Heart left ventricle (tissue), 16 donors: ENCODE data around the gene SIAH2. TPM values are rescaled to one million over a fixed set of nuclear protein-coding genes. Genes with fewer than 3 reads are reported as not detected.
A peak's percentile ranks its signal among the peaks of the same experiment; 100 is the strongest.

ENCODE experiments used
- ATAC-seq, 4 donors: fragments of 200-7000 bp; cut with Tn5 transposase; one replicate each; pipeline ENCODE4 v1.9.1; 2020 to 2022; ENCODE audit warnings: moderate library complexity in 4 of 4, mild to moderate bottlenecking in 3 of 4, moderate number of reproducible peaks in 1 of 4
- DNase-seq, 5 donors: peaks; one replicate each; pipeline ENCODE4 v3.0.0-alpha.2; 2020
- H3K27ac ChIP-seq, 12 donors: fragments of 200-600 bp; sonication (generic) in 4 of 12; one replicate each; pipeline versions ENCODE4 v1.5.0 to v1.8.0; 2016 to 2022; ENCODE audit warnings: mild to moderate bottlenecking in 2 of 12
- H3K27me3 ChIP-seq, 9 donors: fragments of 200-600 bp; sonication (generic) in 2 of 9; one replicate each; pipeline versions ENCODE4 v1.5.1 to v1.8.0; 2016 to 2022; ENCODE audit warnings: mild to moderate bottlenecking in 3 of 9
- H3K36me3 ChIP-seq, 9 donors: fragments of 200-600 bp; sonication (generic) in 2 of 9; one replicate each; pipeline versions ENCODE4 v1.5.0 to v1.8.0; 2018 to 2022; ENCODE audit warnings: mild to moderate bottlenecking in 2 of 9
- H3K4me1 ChIP-seq, 12 donors: fragments of 200-600 bp; sonication (generic) in 4 of 12; one replicate each; pipeline versions ENCODE4 v1.5.0 to v1.8.0; 2016 to 2022; ENCODE audit warnings: mild to moderate bottlenecking in 3 of 12
- H3K4me3 ChIP-seq, 12 donors: fragments of 200-600 bp; sonication (generic) in 4 of 12; one replicate each; pipeline versions ENCODE4 v1.5.0 to v1.8.0; 2017 to 2022; ENCODE audit warnings: mild to moderate bottlenecking in 9 of 12, moderate library complexity in 4 of 12
- H3K9me3 ChIP-seq, 12 donors: fragments of 200-600 bp; sonication (generic) in 4 of 12; one replicate each; pipeline versions ENCODE4 v1.5.0 to v1.8.0; 2016 to 2022; ENCODE audit warnings: mild to moderate bottlenecking in 1 of 12
- POLR2A ChIP-seq, 2 donors: fragments of 450-650 bp; IDR thresholded peaks; one replicate each; pipeline ENCODE4 v1.6.1; 2017; ENCODE audit warnings: antibody characterized with exemption in 2 of 2, mild to moderate bottlenecking in 2 of 2, moderate library complexity in 2 of 2
- WGBS, 4 donors: extraction: QIAGEN DNeasy Blood & Tissue Kit in 2 of 4; methylation state at CpG; one replicate each; pipeline versions ENCODE4 v1.1.5 to v1.1.7; 2013 to 2018; 5-methylcytosine and 5-hydroxymethylcytosine counted together
- intact Hi-C, 10 donors: fragments of 100-400 bp; cut with DNase I; formaldehyde crosslinking; loops; one replicate each; pipeline versions ENCODE4 v1.11.1 to v1.14.2; 2022
- polyA plus RNA-seq, 2 donors: library from polyadenylated mRNA; stranded (reverse); fragments of 200-250 nt; gene quantifications; one replicate each; pipeline ENCODE4 v1.2.3, GENCODE V29; 2013
- total RNA-seq, 9 donors: library from RNA; depleted of rRNA in 2 of 9; stranded (reverse); fragments of >200 nt in 2 of 9; fragmentation: NEBNext Ultra II Directional in 3 of 9; extraction: Animal tissue kit (Norgen Biotek cat#: 25700) in 3 of 9; gene quantifications; one replicate each; pipeline versions ENCODE4 v1.1.0 to v1.2.4, GENCODE V29; 2016 to 2023
- TF ChIP-seq, protein P1 (sequence below), 12 donors: fragments of 200-600 bp; sonication (generic) in 4 of 12; IDR thresholded peaks; one replicate each; pipeline versions ENCODE4 v1.5.0 to v1.8.0; 2018 to 2022; ENCODE audit warnings: antibody characterized with exemption in 12 of 12, mild to moderate bottlenecking in 5 of 12
- donor health status: ischemic (EF 13 %, LVEDD 7.1; RV severe dilation, severe dysfunction).
- donor health status: healthy with polysubstance abuse.
- donor health status: DM: no; HTN: yes; CAD: no.
- donor health status: DM: no; HTN: no; CAD: no.
- donor health status: ischemic (EF 25% LVEDD 6.9; RV normal size, moderate dysfunction).
- donor health status: ischemic (EF 25% LVEDD 5.7; RV mildly dilated, moderate dysfunction).
- donor health status: healthy.
- donor health status: DM: yes; HTN: yes; CAD: no.
- donor health status: ischemic (EF 35%, LVEDD 5.7; RV mildly dilated, moderate dysfunction).
- donor health status: nonischemic (EF 11% LVEDD 7.7; RV severe dilation, severe dysfunction).
- donor health status: DM: yes; HTN: yes; CAD: no.
- donor health status: PGD.
- donor health status: ischemic (EF 29% LVEDD 5.4; RV normal size, mild dysfunction).
- donor health status: nonischemic (EF 23%, LVEDD 6.1; RV moderate dilation, normal function).

SIAH2 gene
- total and polyA plus RNA-seq, 11 donors = 7.1 to 38.7 (median 23.4) TPM

DNA sequence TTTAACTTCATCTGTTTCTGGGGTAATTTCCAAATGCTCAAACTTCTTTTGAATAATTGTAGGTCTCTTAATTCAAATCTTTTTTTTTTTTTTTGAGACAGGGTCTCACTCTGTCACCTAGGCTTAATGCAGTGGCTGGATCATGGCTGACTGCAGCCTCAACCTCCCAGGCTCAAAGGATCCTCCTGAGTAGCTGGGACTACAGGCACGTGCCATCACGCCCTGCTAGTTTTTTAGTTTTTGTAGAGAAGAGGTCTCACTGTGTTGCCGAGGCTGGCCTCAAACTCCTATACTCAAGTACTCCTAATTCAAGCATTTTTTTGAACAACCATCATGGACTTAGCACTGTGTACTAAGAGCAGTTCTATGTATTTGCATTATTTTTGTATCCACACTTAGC, 3.8 kb upstream of the SIAH2 start:
- TF ChIP-seq, protein P1, sequence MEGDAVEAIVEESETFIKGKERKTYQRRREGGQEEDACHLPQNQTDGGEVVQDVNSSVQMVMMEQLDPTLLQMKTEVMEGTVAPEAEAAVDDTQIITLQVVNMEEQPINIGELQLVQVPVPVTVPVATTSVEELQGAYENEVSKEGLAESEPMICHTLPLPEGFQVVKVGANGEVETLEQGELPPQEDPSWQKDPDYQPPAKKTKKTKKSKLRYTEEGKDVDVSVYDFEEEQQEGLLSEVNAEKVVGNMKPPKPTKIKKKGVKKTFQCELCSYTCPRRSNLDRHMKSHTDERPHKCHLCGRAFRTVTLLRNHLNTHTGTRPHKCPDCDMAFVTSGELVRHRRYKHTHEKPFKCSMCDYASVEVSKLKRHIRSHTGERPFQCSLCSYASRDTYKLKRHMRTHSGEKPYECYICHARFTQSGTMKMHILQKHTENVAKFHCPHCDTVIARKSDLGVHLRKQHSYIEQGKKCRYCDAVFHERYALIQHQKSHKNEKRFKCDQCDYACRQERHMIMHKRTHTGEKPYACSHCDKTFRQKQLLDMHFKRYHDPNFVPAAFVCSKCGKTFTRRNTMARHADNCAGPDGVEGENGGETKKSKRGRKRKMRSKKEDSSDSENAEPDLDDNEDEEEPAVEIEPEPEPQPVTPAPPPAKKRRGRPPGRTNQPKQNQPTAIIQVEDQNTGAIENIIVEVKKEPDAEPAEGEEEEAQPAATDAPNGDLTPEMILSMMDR (IDR thresholded peaks at IDR 0.05) = no peak
- TF ChIP-seq POLR2A (IDR thresholded peaks at IDR 0.05) = no peak
- Histone ChIP-seq H3K4me3 (no peak overlapping the region), H3K9me3 (no peaks in the 10 kb centered on the region), H3K36me3 (no peaks in the 10 kb centered on the region), H3K4me1 (peaks cover 0 to 13% (median 9%) of the 10 kb centered on the region in 12 donors), H3K27me3 (no peaks in the 10 kb centered on the region), H3K27ac (no peak overlapping the region)
- WGBS, 4 donors = 87 to 94% (median 89%) methylated on average over 3 of the region's 3 CpGs
- intact Hi-C loops = loop anchor here in 4 of 10 donors (10.0 kb wide), 2 partner anchors 162 to 222 kb away; partner anchors contain the start of genes EIF2A (in 3 of the 4), SERP1 (in 3 of the 4) and SELENOT (in 1 of the 4)
- ATAC-seq (no peak), DNase-seq (no peak)

DNA sequence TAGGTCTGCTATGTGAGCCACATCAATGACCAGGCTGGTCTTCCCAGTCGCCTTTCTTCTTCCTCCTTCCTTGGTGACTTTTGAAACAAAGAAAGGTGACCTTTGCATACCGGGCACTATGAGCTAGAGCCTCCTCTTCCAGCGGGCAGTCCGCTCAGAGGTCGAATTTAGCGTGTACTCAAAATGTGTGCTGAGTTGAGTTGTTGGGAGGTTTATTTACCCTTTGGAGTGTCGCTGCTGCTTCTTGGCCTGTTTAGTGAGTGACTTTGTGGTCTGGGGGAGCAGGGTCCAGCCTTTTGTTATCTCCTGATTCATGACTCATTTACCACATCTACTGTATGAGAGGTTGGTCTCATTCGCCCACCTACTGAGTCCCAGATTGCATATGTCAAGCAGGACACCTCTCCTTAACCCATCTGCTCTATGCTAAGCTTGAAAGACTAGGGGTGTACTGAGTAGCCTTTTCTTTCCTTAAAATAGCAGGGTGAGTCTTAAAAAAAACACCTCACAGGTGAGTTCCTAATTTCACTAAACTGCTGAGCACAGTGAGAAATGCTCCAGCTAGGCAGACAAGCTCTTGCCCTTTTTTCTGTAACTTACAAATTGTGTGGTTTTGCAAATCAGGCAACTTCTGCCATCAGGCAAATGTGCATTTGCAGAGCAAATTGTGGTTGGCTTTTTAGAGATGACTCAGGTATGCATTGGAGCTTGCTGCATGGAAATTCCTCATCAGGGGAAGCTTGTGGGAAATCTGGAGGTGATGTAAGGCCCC, 3.2 kb upstream of the SIAH2 start:
- no peak overlapping the region for H3K4me3 ChIP-seq
- no peak for ATAC-seq
- no peak for TF ChIP-seq POLR2A (IDR thresholded peaks at IDR 0.05)
- TF ChIP-seq, protein P1 (IDR thresholded peaks at IDR 0.05) = no peak
- H3K27me3 ChIP-seq = no peaks in the 10 kb centered on the region
- intact Hi-C loops = loop anchor here in 4 of 10 donors (10.0 kb wide), 2 partner anchors 161 to 221 kb away; partner anchors contain the start of genes EIF2A (in 3 of the 4), SERP1 (in 3 of the 4) and SELENOT (in 1 of the 4)
- no peak overlapping the region for H3K27ac ChIP-seq
- 87 to 90% (median 88%) methylated on average over 8 of the region's 8 CpGs for WGBS, 4 donors
- no peak for DNase-seq
- H3K4me1 ChIP-seq = peaks cover under 1 to 16% (median 13%) of the 10 kb centered on the region in 12 donors
- no peaks in the 10 kb centered on the region for H3K9me3 ChIP-seq
- H3K36me3 ChIP-seq = no peaks in the 10 kb centered on the region

DNA sequence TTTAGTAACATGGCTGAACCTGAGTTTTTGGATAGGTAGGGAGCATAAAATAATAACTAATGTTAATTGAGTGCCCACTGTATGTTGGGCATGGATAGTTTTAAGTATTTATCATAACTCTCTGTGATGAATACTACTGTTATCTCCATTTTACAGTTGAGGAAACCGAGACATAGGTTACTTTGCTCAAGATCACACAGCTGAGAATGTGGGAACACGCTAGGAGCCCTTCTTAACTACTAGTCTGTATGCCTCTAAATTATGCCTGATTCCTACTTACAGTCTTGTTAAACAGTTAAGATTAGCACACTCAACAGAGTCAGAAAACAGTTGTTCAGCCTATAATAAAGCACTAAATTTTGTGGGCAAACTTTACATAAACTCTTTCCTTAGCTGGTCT, 2.0 kb upstream of the SIAH2 start:
- WGBS, 4 donors = 96 to 100% (median 98%) methylated on average over 2 of the region's 2 CpGs
- Histone ChIP-seq H3K36me3 (no peaks in the 10 kb centered on the region), H3K27ac (peak overlapping the region in 3 of 12 donors; percentile 95 to 98 (median 96)), H3K4me3 (no peak overlapping the region), H3K4me1 (peaks cover 5 to 27% (median 22%) of the 10 kb centered on the region in 12 donors), H3K9me3 (no peaks in the 10 kb centered on the region), H3K27me3 (no peaks in the 10 kb centered on the region)
- DNase-seq (no peak), ATAC-seq (no peak)
- intact Hi-C loops = loop anchor here in 8 of 10 donors (5.0 to 10.0 kb wide), 5 partner anchors 38 to 220 kb away; partner anchors contain the start of genes EIF2A (in 3 of the 8), SERP1 (in 3 of the 8) and SELENOT (in 2 of the 8)
- TF ChIP-seq POLR2A (IDR thresholded peaks at IDR 0.05) = no peak
- TF ChIP-seq, protein P1 (IDR thresholded peaks at IDR 0.05) = no peak

DNA sequence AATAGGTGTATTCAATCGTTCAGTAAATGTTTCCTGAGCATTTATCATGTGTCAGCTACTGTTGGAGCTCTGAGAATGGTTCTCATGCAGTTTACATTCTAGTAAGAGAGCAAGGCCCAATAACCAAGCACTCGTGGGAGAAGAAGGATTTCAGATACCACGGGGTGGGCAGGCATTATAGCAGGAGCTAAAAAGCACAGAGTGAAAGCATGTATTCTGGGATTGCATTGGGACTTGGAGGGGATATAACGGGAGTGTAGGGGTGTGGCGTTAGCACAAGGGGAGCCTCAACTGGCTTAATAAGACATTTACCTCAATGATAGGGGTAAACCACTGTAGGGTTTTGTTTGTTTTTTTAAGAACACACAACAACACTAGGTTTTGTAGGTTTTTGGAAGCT, 1.6 kb upstream of the SIAH2 start:
- Histone ChIP-seq H3K27me3 (no peaks in the 10 kb centered on the region), H3K36me3 (no peaks in the 10 kb centered on the region), H3K27ac (peak overlapping the region in 8 of 12 donors; percentile 87 to 99 (median 96)), H3K4me3 (peak overlapping the region in 5 of 12 donors; percentile 68 to 93 (median 88)), H3K4me1 (peaks cover 5 to 31% (median 24%) of the 10 kb centered on the region in 12 donors), H3K9me3 (no peaks in the 10 kb centered on the region)
- WGBS, 4 donors = 52 to 61% (median 55%) methylated on average over 5 of the region's 5 CpGs
- DNase-seq = no peak
- intact Hi-C loops = loop anchor here in 8 of 10 donors (5.0 to 10.0 kb wide), 5 partner anchors 37 to 220 kb away; partner anchors contain the start of genes EIF2A (in 3 of the 8), SERP1 (in 3 of the 8) and SELENOT (in 2 of the 8)
- no peak for ATAC-seq
- no peak for TF ChIP-seq POLR2A (IDR thresholded peaks at IDR 0.05)
- TF ChIP-seq, protein P1 (IDR thresholded peaks at IDR 0.05) = no peak
